ENCODE measurements around the gene IL2. TPM values are rescaled to one million over a fixed set of nuclear protein-coding genes. Genes with fewer than 3 reads are reported as not detected.

IL2 gene
- total and polyA plus RNA-seq, 2 donors (not counting 3 experiments of a cell fraction or from before 2014, with no cell fraction given), result not detected

DNA sequence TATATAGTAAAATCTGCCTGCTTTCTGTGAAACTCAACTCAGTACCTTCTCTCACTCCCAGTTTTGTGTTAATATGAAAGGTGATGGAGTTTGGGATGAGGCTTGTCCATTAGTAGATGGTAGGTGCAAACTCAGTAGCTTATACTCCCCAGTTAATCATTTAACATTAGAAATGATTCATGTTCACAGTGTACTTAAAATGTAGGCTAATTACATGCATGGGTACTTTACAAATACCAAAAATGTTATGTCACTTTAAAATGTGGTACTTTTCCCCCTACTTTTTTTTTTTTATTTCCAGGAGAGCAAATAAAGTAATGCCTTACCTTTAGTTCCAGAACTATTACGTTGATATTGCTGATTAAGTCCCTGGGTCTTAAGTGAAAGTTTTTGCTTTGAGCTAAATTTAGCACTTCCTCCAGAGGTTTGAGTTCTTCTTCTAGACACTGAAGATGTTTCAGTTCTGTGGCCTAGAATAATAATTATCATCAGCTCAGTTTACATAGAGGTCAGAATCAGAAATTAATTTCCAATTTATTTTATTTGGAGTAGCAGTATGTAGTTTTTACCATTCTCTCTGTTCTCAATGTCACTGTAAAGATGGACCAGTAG, 3.0 kb downstream of the IL2 start:
- H3K36me3 ChIP-seq (ENCODE audit: control insufficient read depth in 2 of 2, extremely low read depth in 1 of 2, insufficient read depth in 2 of 2, low read length in 2 of 2), result no peaks in the 10 kb centered on the region
- H3K4me1 ChIP-seq (ENCODE audit: control insufficient read depth, extremely low read depth, insufficient read depth, low read length), result peaks cover 3% of the 10 kb centered on the region
- no peaks in the 10 kb centered on the region for H4K20me1 ChIP-seq (replicated peaks; ENCODE audit: control insufficient read depth, extremely low read depth, insufficient read depth, low read length)
- no peak overlapping the region for H2AFZ ChIP-seq (ENCODE audit: low read depth, low read length)
- H3K9me1 ChIP-seq (replicated peaks; ENCODE audit: control insufficient read depth, extremely low read depth, insufficient read depth, low read length), result no peaks in the 10 kb centered on the region
- DNase-seq (ENCODE audit: low read depth, low spot score) (no peak), FAIRE-seq (no peak)
- CTCF ChIA-PET, result no interaction called here
- dilution Hi-C loops (cut with MboI; ENCODE audit: extremely low pct_ligation_motif_present, low sequenced_read_pairs), result no loop called here
- H3K9ac ChIP-seq (replicated peaks; ENCODE audit: extremely low read depth, insufficient read depth, low read length), result no peak overlapping the region
- no peaks in the 10 kb centered on the region for H3K79me2 ChIP-seq (ENCODE audit: control insufficient read depth, insufficient read depth, low read length)
- POLR2A ChIA-PET, result no interaction called here
- peaks cover 0 to 3% of the 10 kb centered on the region in 2 experiments for H3K27me3 ChIP-seq (ENCODE audit: control insufficient read depth in 2 of 2, insufficient read depth in 2 of 2, low read length in 2 of 2)
- H3K27ac ChIP-seq (ENCODE audit: insufficient read depth, low read depth, low read length), result no peak overlapping the region
- TF ChIP-seq JUN (IDR thresholded peaks at IDR 0.05; ENCODE audit: borderline replicate concordance, insufficient read depth, insufficient read length, low read depth) (no peak), GATA2 (IDR thresholded peaks at IDR 0.05; ENCODE audit: insufficient read depth, insufficient read length, low read depth, low read length) (no peak), EZH2 (IDR thresholded peaks at IDR 0.05; ENCODE audit: borderline replicate concordance, low read depth, low read length, severe bottlenecking) (no peak), MYC (IDR thresholded peaks at IDR 0.05; ENCODE audit: low read depth, low read length) (no peak), FOS (IDR thresholded peaks at IDR 0.05; ENCODE audit: borderline replicate concordance, insufficient read depth, low read length) (no peak), MAX (IDR thresholded peaks at IDR 0.05; ENCODE audit: insufficient read depth, insufficient read length) (no peak), POLR2A (IDR thresholded peaks at IDR 0.05; ENCODE audit: low read depth, low read length) (no peak), POLR2AphosphoS5 (IDR thresholded peaks at IDR 0.05; ENCODE audit: insufficient read depth, low read depth, low read length) (no peak), CTCF (IDR thresholded peaks at IDR 0.05; ENCODE audit: extremely low read depth in 1 of 2, insufficient read depth in 1 of 2, low read depth in 1 of 2, low read length in 2 of 2) (no peak)
- no peak overlapping the region for H3K4me2 ChIP-seq (ENCODE audit: insufficient read depth, low read length)
- H3K9me3 ChIP-seq (replicated peaks; ENCODE audit: control insufficient read depth, insufficient read depth, low read length), result no peaks in the 10 kb centered on the region
- intact Hi-C loops (cut with micrococcal nuclease), result loop anchor here (10.0 kb wide), 1 partner anchor 121 kb away; no protein-coding TSS in a partner anchor
- no TSS peak for BruUV-seq (replicated peaks)
- H3K4me3 ChIP-seq (replicated peaks in 1 of 3; ENCODE audit: insufficient read depth in 1 of 3, low read depth in 1 of 3, low read length in 3 of 3), result no peak overlapping the region
